GM18868 (cell line): ENCODE data around the gene TM9SF1.
A peak's percentile ranks its signal among the peaks of the same experiment; 100 is the strongest.

Experiments
- ATAC-seq: cut with Tn5 transposase; IDR thresholded peaks from one replicate; pipeline ENCODE4 v1.9.1; 2021; ENCODE audit warnings: mild to moderate bottlenecking, moderate library complexity; ENCODE audit not compliant: unreplicated experiment

The TM9SF1 gene, protein sequence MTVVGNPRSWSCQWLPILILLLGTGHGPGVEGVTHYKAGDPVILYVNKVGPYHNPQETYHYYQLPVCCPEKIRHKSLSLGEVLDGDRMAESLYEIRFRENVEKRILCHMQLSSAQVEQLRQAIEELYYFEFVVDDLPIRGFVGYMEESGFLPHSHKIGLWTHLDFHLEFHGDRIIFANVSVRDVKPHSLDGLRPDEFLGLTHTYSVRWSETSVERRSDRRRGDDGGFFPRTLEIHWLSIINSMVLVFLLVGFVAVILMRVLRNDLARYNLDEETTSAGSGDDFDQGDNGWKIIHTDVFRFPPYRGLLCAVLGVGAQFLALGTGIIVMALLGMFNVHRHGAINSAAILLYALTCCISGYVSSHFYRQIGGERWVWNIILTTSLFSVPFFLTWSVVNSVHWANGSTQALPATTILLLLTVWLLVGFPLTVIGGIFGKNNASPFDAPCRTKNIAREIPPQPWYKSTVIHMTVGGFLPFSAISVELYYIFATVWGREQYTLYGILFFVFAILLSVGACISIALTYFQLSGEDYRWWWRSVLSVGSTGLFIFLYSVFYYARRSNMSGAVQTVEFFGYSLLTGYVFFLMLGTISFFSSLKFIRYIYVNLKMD

DNA sequence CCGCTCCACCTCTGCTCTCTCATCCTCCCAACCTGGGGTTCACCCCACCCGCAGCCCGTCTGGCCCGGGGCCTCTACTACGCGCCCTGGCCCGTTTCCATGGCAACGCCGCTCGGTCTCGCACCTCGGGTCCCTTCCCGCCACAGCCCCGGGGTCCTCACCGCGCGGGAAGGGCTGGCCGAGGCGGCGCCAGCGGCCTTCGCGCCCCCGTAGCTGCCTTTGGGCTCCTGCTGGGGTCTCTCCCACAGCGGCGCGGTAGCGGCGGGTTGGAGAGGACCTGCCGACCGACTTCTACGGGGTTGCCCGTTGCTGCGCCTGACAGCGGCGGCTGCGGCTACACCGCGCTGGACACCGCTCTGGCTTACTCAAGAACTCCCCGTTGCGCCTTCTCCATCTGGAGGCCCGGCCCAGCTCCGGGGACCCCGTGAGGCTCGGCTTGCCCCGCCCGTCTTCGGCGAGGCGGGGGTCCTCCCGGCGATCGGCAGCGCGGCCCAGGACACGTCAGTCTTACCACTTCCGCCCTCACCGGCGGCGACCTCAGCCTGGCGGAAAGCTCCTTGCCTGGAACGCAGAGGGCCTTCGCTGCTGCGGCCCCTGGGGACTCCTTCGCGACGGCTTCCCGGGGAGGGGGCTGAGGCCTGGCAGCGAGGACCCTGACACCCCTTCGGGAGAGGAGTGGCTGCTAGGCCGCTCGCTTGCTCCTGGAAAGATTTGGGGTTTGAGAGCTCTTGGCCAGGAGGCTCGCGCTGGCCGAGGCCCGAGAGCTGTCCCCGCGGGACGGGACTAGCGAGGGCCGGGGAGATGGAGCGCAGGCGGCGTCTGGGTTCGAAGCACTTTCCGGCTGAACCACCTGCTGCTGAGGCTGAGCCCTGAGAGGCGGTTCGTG is at the start of gene TM9SF1:
Gene TM9SF1 (minus strand): TSS at position 256 of the 885 bp plus-strand sequence. CDS start 422 bp downstream, outside the sequence.
- peak; percentile 87 for ATAC-seq

DNA sequence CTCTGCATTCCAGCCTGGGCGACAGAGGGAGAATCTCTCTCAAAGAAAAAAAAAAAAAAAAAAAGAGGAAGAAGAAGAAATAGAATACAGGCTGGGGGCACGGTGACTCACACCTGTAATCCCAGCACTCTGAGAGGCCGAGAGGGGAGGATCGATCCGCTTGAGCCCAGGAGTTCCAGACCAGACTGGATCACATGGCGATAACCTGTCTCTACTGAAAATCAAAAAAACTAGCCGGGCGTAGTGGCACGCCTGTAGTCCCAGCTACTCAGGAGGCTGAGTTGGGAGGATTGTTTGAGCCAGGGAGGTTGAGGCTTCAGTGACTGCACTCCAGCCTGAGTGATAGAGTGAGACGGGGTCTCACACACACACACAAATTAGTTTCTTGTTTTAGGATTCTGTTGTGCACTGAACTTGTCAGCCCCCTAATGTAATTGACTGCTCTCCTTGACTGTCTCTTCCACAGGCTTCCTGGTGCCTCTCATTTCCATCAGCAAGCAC is 48.1 kb upstream of the TM9SF1 start:
- no peak for ATAC-seq

DNA sequence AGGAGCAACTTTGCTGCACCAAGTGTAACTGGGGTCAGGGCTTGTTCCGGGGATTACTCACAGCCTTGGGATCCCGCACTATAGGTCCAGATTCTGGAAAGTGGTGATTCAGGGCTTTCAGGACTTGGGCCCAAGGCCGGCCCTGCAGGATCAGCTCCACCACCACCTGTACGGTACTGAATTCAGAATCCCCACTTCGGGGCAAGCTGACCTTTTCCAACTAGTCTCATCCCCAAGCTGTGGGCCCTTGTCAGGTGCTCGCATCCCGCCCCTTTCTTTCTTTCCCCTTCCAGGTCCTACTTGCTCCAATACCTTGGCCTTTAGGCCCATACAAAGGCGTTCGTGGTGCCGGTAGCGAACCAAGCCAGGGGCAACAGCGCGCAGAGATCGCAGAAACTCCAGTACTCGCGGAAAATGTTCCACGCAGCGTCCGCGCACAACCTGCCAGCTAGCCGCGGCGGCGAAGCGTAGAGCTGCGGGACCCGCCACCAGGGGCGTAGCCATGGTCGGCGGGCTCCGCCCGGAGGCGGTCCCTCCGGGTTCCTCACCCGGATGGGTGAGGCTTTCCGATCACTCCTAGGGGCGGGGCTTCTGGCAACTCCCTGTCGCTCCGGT is 46.7 kb upstream of the TM9SF1 start:
- peak; percentile 82 for ATAC-seq

DNA sequence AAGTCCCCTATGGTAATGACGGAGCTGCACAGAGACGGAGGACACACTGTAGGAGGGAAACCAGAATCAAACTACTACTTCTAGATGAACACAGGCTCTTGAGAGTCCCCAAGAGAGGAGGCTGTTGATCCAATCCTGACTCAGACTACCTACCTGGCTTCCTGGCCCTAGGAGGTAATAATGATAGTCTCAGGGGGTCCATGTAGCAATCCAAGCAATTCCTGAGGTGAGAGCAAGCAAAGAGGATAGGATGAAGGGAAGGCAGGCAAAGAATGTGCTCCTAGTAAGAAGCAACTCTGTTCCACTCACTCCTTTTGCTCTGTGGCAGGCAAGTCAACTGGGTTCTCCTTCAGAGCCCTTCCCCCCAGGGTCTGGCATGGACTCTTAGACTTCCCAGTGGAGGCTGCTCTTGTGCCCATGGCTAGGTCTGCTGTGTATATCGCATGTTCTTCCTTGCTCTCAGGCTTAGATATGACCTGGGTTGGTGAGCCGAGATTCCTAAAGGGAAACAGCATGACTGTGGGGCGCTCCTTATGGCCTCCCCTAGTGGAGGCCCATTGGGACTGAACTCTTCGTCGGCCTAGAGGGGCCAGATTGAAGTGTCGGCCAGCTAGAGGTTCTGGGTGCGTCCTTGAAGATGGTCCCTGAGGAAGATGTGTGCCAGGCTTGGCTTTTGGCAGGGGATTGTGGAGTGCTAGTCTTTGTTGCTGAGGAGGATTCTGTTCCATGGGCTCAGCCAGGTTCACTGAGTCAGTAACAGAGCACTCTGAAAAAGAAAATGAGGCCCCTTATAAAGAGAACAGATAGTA is 45.1 kb upstream of the TM9SF1 start:
- no peak for ATAC-seq

DNA sequence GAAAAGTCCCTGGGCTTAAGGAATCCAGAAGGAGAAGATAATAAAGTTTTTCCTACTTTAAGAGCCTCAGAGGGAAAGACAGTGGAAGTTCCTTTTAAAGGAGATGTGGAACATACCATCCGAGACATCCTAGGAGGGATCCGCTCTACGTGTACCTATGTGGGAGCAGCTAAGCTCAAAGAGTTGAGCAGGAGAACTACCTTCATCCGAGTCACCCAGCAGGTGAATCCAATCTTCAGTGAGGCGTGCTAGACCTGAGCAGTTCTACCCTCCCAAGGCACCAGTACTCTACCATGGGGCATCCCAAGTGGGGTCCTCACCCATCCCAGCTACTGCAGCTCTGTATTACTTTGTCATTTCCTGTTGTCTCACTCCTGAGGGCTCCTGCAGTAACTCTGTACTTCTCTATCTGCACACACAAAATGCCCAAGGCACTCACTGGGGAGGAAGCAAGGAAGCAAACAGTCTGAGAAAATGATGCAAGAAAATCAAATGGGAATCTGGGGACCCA is 43.3 kb upstream of the TM9SF1 start:
- ATAC-seq, result no peak

DNA sequence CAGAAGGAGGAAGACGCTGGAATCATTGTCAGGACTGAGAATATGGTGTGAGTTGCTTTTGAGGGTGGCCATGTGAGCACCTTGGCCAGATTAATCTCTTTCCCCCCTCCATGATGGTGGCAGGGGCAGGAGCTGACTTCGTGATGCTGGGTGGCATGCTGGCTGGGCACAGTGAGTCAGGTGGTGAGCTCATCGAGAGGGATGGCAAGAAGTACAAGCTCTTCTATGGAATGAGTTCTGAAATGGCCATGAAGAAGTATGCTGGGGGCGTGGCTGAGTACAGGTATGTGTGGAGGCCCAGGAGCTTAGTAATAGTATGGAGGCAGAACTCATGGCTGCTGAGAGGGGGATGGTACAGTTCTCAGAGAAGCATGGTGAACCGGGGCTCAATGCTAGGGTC is 42.9 kb upstream of the TM9SF1 start:
- no peak for ATAC-seq

DNA sequence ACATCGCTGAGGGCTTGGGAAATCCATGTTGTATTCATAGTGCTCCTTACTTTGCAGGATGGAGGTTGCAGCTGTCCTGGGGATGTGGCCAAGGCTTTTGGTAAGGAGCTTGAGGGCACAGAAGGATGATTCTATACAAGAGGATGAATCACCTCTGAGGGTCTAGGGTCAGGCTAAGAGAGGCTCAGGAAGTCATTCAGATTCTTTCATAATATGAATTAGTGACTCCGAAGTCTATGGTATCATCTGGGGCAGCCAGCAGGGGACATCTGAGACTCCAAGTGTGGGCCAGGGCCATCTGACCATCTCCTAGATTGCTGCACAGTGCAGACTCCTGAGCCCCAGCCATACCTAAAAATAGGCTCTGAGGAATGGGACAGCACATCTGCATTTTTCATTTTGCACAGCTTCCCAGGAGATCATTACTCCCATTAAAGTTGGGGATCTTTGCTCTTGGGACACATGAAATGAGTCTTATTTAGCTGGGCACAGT is 42.3 kb upstream of the TM9SF1 start:
- ATAC-seq, result no peak

DNA sequence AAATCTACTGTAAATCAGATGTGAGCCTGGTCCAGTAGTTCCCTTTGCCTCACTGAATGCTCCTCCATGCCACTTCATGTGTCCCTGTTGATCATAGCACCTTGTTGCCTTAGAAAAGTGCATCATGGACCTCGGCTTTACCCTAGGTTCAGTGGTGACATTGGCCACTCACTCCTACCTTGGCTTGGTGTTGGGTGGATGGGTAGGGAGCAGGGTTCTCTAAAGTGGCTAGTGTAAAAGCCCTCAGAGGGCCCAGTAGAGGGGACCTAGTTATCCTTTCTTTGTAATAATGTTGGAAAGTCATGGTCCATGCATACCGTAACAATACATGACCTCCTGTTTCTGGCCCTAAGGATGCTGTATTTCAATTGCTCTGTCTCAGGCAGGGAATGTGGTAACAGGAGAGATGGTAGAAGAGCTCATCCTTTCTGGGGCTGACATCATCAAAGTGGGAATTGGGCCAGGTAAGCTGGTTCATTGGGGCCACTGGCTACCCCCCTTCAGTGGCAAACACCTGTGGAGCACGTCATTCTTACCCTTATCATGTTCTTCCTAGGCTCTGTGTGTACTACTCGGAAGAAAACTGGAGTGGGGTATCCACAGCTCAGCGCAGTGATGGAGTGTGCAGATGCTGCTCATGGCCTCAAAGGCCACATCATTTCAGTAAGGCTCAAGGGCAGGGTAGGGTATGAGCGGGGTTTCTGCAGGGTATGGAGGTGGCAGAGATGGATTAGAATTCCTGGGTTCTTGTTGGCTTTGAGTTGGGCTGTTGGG is 41.6 kb upstream of the TM9SF1 start:
- ATAC-seq, result no peak

DNA sequence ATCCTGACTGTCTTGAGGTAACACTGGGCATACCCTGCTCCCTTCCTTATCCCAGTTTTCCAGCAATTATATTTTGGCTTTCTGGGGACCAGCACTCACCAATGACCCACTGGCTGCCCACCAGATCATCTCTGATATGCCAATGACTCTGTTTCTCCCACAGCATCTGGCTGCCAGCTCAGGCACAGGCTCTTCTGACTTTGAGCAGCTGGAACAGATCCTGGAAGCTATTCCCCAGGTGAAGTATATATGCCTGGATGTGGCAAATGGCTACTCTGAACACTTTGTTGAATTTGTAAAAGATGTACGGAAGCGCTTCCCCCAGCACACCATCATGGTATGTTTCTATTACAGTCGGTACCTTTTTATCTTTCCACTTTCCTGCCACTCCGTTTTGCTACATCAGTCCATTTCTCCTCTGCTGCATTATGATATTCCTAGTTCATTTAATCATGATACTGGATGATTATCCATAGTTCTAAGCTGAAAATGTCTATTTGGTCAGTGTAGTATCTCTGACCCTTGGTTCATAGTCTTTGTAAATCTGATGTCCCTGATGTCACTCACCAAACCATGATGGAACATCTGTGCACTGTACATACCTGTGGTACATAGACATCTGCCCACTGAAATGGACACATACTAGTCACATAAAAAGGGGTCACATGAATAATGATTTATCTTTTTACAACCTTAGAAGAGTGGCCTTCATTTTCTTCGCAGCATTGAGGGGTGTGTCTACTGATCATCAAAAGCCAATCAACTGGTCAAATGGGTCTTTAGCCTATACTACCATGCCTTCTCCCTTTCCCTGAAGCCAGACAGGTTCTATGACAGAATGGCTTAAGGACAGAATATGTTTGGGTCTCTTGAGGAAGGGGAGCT is 40.8 kb upstream of the TM9SF1 start:
- no peak for ATAC-seq

DNA sequence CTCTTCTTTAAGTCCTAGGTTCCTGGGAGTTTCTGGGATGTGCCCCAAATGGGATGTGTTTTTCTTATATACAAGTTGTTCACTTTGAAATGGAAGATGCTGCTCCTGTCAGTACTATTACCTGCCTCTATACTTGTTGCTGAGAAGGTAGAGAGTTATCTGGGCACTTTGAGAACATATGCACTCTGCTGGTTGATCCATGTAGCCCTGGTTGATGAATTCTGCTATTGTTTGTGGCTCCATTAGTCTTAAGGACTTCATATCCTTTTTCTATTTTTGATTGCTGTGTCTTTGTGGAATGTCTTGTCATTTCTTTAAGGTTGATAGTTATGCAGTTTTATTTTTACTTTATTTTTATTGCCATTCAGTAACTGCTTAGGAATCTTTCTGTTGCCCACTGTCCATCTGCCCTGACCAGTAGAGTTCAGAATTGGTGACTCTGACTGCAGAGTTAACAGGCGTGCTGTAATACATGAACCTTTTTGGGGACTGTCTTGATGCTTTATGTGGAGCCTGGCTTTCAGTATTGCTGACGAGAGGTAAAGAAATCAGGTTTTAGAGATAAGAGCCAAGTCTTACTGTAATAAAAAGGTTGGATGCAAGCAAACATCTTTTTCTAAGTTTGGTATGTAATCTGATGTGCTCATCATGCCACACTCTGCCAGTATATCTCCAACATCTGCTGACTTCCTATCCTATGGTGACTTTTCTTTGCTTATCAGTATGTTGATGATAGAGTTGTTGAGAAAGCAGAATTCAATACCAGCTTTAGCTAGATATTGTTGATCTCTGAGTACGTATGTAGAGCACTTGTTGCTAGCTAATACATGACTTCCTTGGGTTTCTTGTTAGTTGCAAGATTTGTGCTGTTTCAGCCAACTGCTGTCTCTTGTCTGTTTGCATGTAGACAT is 39.1 kb upstream of the TM9SF1 start:
- no peak for ATAC-seq

DNA sequence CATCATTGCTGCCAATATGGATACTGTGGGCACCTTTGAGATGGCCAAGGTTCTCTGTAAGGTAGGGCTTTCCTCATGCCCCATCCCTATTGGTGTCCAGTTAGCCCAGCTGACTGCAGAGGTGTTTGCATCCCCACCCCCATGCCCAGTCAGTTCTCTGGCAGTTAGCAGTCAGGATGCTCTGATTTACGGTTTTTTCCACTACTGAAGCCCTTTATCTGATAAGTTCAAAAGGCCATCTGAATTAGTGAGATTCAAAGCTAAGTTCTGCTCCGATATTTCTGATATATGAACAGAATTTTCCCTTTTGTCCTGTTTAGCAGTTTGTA is 38.3 kb upstream of the TM9SF1 start:
- no peak for ATAC-seq

DNA sequence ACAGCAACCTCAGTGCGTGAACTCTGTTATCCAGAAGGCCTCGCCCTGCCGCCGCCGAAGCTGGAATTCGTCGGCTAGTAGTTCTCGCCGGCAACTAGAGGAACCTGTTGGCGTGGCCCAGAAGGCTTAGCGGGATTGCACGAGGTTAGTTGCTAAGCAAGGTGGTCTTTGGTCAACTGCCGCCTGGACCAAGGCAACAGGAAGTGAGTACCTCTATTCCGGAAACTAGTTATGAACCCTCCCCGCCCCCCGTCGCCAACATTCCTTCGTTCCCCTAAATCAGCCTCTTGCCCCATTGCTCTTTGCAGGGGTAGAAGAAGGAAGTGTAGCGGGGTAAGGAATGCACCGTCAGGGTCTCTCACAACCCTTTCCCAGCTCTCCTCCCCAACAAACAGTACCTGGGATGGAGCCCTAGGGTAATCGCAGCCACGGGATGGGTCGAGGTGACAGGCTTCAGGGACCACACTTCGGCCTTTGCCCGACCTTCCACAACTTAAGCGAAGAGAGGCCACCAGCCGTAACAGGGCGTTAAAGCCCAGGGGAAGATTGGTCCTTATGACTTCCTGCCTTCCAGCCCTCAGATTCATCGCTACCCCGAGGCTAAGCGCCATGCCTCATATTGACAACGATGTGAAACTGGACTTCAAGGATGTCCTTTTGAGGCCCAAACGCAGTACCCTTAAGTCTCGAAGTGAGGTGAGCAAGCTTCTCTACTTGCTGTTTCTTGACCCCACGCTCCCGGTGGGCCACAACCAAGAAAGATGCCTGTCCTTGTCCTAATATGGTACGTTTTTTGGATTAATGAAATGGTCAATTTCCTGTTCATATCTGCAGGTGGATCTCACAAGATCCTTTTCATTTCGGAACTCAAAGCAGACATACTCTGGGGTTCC is 37.6 kb upstream of the TM9SF1 start, which contains the start of gene GMPR2:
Gene GMPR2 (plus strand): TSS at position 285 of the 893 bp plus-strand sequence. CDS start 325 bp downstream, at position 610.
- peak; percentile 59 for ATAC-seq

DNA sequence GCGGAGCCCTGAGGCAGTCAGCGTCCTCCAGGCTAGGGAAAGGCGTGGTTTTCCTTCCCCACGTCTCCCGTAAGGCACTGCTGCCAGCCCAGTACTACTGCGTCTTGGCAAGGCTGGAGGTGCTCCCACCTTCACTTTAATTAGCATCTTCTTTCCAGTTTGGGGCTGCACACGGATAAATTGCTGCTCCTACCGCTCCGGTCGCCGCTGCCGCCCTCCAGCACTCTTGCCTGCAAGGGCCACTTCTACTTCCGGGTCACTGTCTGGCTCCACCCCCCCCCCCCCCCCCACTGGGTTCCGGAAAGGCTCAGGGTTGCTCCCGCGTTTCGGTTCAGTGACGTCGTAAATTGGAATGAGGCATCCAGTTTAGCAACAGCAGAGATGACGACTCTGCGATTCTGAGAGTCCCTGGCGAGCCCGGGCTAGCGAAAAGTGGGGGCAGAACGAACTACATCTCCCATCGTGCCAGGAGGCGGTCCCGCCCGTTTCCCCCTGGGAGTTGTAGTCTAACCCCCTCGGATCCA is 36.9 kb upstream of the TM9SF1 start, which contains the start of gene NEDD8:
Gene NEDD8 (minus strand): TSS at position 247 of the 524 bp plus-strand sequence. CDS start 100 bp downstream, at position 147.
- peak; percentile 77 for ATAC-seq

DNA sequence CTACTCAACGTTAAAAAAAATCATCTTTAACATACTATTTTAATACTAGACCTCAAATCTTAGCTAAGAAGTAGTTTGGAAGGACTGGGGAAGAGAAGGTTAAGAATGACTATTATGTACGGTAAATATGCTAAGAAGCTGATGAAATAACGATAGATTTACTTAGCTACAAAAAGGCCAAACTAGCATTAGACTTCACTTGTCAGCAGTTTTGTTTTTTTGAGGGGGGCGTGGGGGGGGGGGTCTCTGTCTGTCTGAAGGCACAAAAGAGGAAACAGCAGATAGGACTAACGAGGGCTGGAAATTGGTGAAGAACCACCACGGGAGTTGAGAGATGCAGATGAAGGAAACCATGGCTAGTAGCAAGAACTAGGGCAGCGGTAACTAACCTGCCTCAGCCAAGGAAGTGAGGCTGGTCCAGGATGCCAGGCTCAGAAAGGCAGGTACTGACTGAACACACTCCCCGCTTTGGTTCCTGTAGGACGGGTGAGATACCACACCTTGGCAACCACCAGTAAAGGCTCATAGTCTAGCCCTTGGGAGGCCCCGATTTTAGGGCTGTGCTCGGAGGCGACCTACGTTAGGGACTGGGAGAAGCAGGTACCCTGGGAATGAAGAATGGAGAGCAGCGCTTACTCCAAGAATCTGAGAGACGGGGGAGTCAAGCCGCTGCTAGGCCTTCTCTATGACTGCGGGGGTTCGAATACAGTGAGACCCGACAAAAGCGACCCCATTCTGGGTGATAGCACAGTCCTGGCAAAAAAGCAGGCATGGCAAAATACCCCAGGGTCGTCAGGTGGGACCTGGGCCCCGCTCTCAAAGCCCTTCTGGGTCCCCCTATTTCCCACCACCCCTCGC is 36.3 kb upstream of the TM9SF1 start:
- no peak for ATAC-seq

DNA sequence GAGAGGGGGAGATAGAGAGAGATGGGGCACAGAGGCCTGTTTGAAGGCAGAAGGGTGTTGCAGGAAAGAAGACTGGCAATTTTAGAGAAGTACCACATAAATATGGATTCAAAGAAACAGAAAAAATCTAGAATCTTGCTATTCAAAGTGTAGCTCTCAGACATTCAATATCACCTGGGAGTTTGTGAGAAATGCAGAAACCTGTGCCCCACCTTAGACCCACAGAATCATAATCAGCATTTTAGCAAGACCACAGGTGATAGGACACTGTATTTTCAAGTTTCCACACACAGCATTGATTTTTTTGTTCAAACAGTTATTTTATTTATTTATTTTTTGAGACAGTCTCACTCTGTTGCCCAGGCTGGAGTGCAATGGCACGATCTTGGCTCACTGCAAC is 33.7 kb upstream of the TM9SF1 start:
- ATAC-seq, result no peak
